ENCODE data around the gene CD44.

The CD44 gene

DNA sequence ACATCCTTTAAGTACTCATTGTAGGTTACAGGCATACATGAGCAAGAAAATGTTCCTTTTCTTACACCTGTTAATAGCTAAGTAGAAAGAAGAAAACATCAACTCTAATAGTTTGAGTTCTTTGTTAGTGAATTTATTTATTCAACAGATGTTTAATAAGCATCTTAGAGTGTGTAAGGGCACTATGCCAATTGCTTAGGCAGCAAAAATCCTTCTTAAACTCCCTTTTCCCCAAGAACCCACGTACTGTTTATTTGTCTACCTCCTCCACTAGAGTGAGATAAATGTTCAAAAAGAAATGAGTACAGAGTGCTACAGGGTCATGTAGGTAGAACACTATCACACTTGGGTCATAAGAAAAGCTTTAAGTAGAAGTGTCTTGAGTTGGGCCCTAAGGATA, 131.4 kb downstream of the CD44 start:
- no peak for DNase-seq

GRCh38 chr11:35271031-35271430, 132.1 kb downstream of the CD44 start:
- DNase-seq, result no peak

DNA sequence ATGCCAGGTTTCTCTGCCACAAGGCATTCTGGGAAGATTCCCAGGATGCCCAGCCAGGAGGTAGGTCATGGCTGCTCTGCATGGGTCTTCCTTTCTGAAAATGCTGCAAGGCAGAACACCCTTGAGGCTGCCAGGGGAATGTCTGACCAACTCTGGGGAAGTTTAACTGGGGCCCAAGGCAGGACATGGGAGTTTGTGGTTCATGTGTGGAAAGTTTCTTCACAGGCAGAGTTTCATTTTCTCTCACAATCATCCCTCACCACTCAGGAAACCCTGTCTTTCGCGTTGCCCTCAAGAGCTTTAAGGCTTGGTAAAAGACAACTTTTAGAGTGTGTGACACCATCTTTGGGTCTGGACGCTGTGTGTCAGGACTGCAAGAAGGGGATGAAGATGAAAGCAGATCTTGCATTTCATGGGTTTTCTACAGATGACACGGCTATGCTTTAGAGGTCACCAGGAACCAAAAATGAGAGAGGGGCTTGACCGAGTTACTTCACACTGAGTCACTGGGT, 133.5 kb downstream of the CD44 start:
- no peak for DNase-seq

DNA sequence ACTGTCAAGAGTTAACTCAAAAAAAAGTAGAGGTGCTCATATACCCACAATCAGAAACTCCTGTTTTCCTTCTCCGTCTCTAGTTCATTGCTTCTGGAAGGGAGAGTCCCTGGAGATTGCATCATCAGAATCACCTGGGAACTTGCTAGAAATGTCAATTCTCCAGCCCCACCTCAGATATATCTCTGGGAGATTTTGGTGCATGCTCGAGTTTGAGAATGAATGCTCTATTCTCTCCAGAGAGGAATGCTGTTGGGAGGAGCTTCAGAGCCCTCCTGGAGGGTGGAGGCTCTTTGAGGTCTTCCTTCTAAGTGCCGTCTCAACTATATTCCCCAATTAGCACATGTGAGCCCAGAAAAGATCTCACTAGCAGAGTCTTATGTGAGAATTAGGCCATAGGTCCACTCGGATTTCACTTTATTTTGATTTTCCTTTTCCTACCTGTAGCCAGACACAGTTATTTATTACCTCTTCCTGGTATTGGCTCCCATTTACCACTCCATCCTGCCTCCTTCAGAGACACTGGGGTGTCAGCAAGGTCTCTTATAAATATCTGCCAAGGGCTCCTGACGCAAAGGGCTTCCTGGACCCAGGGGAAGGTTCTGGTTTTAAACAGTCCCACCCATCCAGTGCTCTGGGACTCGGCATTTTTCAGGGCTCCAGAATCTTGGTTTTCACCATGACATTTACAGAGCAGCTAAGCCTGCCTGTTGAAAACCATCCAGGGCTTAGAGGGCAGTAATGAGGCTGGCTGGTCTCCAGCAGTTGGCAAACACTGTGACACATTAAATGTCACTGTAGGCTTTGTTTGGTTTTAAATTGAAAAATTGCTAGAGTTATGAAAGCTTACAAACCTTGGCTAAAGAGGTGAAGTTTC, 136.2 kb downstream of the CD44 start:
- no peak for DNase-seq

DNA sequence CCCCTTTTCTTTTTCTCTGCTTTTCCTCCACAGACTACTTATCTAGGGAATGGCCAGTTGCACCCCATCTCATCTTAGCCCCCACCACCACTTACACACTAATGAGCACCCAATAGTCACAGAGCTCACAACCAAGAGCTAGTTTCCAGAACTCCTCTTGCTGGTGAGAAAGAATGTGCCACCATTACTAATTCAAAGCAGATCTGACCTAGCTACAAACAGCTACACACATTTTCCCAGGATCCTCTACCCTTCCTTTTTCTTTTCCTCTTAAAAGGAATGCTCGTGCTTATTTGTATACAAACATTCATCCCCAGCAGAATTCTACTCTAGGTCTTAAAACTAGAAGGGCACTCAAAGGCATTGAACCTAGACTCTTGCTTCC, 136.8 kb downstream of the CD44 start:
- DNase-seq, result no peak

DNA sequence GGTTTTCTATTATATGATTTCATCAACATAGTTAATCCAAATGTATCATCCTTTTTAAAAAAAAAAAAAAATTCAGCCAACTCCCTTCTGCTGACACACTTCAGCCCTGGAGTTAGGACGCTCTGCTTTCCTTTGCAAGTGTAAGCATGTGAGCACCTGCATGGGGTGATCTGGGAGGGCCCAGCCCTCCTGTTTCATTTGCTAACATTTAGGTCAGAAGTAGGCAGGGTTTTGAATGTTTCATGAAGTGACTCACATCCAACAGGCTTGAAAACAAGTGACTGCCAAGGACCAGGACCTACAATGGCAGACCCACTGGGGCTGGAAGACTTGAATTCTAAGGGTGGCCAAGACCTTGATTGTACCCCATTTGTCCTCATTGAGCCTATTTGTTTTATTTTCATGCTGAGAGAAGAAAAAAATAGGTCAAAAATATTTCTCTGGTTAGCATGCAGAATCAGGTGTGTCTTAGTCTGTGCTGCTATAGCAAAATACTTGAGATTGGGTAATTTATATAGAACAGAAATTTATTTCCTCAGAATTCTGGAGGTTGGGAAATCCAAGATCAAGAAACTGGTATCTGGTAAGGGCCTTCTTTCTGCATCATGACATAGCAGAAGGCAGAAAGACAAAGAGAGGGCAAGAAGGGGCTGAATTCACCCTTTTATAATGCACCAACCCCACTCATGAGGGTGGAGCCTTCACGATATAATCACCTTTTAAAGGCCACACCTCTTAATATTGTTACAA, 137.6 kb downstream of the CD44 start:
- DNase-seq, result no peak

- no peak for DNase-seq
These were observed 138.9 kb downstream of the CD44 start for GRCh38 chr11:35277827-35278226.

DNA sequence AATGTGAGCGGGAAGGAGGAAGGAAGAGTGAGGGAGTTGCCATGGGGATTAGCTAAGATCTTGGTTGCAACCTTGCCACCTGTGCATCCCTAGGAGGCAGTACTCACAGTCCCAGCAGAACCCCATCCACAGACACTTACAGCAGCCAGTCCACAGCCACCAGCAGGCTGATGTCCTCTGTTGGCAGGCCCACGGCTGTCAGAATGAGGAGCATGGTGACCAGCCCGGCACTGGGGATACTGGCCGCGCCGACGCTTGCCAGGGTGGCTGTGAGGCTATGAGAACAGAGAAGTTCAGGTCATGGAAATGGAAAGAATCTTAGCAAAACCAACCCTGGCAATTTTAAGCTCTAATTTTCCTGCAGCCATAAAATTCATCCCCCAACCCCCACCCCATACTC, 141.8 kb downstream of the CD44 start:
- no peak for DNase-seq

GRCh38 chr11:35281169-35281688, 142.3 kb downstream of the CD44 start:
- no peak for DNase-seq
